CD4-positive, alpha-beta T cell treated with Interleukin-12 subunit alpha and Interleukin-12 subunit beta, for 1 hour (primary cell): Measurements from ENCODE around the gene CPT2.
"Not testable (repeated sequence)": the region's sequence is repeated elsewhere in the genome, so short reads cannot be mapped to it uniquely, and the experiment has no call there.

Experiments used
- DNase-seq: peaks from one replicate; pipeline ENCODE4 v3.0.0-alpha.2; 2020

CPT2 gene

GRCh38 chr1:53182716-53183094 lies 13.9 kb upstream of the CPT2 start:
- no peak for DNase-seq

GRCh38 chr1:53183095-53183990 lies 13.3 kb upstream of the CPT2 start:
- no peak for DNase-seq

DNA sequence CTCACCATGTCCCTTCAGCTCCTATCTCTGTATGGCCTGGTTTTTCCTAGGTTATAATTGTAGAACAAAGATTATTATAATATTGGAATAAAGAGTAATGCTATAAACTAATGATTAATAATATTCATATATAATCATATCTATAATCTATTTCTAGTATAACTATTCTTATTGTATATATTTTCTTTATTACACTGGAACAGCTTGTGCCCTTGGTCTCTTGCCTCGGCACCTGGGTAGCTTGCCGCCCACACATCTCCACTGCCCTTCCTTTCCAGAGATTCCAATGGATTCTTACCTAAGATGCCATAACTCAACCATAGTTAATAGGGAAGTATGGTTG lies 10.7 kb upstream of the CPT2 start:
- DNase-seq = not testable (repeated sequence)

DNA sequence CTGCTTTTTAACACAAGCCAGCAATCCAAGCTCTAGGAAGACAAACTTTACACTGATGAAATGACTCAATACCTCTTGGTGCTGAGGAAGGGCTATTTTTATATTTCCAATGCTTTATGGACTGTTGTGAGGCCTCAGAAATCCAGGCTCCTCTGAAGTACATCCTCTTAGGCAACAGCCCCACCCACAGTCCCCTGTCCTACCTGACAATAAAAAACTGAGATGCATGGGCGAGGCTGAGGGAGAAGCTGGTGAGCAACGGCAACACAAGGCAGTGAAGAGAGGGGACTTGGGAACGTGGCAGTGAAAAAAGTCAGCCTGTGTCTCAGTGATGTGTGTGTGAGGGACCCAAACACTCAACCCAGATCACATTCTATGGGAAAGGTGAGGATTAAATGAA lies 10.1 kb upstream of the CPT2 start:
- no peak for DNase-seq

DNA sequence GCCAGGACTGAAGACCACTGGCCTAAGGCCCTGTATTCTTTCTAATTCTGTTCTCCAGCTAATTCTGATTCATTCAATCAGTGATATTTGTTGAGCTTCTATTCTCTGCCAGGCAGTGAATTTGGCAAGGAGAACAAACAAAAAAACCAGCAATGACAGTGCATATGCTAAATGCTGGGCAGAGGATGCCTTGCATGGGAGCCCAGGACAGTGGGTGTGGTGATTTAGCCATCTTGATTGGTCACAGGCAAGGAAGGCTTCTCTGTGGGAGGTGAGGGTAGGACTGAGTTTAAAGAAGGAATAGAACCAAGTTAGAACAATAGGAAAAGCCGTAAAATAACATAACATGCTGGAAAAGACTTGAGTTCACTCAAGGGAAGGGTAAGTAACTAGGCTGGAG lies 9.2 kb upstream of the CPT2 start:
- DNase-seq = no peak

DNA sequence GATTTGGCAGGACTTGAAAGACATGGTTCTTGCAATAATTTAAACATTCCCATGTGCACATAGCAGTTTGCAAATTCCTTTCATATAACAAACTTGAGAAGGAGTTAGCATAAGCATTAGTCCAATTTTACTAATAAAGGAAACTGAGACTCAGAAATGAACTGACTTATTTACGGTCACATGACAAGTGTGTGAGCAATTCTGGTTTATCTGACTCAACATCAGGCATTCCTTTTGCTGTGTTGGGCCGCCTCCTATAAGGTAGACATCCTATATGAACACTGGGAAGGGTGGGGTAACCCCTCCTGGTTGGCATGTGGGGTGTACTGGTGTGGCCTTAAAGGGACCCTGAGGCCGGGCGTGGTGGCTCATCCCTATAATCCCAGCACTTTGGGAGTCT lies 8.5 kb upstream of the CPT2 start:
- no peak for DNase-seq

DNA sequence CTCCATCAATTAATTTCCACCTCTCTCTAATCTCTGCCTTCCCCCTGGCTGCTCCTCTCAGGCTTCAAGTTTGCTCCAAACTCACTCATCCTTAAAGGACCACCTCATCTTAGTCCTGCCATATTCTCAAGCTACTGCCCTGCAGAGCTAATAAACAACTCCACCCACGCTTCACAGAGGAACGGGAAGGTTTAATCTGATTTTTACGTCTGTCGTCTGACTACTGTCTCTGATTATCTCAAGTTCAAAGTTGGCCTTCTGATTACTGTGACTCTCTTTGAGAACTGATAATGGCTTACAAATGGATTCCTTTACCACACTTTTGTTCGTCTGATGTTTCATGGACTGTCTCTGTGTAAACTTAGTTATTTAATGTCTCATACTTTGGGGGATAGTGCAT lies 7.6 kb upstream of the CPT2 start:
- no peak for DNase-seq

GRCh38 chr1:53190210-53190611 lies 6.4 kb upstream of the CPT2 start:
- DNase-seq = no peak

DNA sequence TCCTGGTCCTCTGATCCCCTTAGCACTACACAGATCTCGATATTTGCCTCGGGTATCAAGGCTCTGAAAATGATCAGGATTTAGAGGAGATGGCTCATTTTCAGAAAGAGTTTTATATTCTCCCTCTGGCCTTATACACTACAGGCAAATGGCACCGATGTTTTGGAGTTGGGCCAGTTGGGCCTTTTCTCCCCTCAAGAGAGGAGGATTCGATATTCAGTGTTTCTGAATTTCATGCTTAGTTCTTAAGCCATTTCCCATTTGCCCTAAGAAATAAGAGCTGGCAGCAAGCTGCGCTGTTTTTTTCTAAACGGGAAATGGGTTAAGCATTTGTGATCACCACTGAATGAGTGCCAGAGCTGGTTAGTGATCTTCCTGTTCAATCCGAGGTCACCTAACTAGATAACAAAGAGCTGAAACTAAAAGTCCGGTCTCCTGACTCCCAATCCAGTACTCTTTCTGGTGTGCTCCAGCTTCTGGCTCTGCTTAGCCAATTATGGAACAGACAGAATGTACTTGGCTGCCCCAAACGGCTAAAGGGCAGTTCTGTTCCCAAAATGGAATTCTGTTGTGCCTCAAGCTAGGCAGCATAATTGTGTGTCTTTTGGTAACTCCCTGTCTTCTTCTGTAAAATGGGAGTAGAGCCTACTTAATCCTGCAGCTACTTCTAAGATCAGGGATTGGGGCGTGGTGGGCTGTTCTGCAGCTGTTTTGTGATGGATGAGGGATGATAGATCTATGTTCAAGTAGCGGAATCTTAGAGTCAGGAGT lies 1.2 kb upstream of the CPT2 start:
- no peak for DNase-seq

DNA sequence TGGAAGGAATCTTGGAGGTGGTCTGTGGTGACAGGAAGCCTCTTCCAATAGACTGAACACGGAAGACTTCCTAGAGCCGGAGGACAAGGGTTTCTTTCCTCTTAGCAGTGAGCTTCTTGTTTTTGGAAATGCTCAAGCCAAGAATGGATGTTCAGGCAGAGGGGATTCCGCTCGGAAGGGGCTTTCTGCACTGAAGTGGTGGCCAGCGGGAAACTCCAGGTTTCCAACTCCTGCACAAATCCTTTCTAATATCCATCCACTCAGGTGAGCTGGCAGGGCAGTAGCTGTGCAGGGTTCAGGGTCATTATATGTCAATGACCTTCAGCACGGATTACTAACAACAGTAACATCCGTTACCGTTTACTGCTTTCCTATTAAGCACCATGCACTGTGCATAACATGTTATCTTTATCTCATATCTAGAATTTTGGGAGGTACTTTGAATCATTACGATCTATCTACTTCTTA lies 573 bp upstream of the CPT2 start:
- DNase-seq = no peak

- DNase-seq = no peak
Measured at GRCh38 chr1:53197291-53198200, 922 bp downstream of the CPT2 start.

DNA sequence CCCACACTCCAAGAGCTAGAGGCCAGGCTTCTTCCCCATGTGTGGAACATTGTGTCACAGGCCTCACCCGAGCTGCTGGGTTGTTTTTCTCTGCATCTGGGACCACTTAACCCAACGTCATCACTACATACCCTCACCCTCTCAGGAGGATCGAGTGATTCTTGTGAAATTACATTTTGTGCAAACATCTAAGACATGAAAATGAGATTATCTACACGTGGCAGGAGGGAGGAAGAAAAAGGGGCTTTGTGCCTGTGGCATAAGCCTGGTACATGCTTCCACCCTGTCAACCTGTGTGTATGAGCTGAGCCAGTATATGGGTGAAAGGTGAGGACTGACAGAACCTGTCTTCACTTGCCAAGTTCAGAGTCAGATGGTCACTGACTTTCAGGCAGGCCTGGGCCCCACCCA lies 1.6 kb downstream of the CPT2 start:
- DNase-seq = no peak

DNA sequence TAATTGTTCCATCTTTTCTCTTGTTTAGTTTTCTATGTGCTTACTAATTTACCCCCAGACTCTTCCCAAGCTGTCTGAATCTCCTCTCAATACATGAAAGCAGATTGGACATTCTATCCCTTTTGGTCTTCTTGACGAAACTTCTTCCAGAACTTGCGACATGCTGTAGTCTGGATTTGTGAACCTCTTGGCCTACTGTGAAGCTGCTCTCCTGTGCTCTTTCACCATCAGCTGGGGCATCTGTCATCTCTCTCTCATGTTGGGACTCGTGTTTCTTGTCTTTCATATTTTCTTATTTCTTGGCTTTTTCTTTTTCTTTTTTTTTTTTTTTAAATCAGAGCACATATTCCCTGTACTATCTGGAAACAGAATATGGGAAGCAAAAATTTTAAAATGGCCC lies 6.8 kb downstream of the CPT2 start:
- DNase-seq = no peak

DNA sequence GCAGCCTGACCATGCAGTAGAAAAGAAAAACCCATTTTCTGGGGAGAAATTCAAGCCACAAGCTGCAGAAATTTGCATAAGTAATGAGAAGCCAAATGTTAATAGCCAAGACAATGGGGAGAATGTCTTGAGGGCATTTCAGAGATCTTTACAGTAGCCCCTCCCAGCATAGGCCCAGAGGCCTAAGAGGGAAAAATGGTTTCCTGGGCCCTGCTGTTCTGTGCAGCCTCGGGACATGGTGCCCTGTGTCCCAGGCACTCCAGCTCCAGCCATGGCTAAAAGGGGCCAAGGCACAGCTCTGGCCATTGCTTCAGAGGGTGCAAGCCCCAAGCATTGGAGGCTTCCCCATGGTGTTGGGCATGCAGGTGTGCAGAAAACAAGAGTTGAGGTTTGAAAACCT lies 8.9 kb downstream of the CPT2 start:
- DNase-seq = not testable (repeated sequence)

DNA sequence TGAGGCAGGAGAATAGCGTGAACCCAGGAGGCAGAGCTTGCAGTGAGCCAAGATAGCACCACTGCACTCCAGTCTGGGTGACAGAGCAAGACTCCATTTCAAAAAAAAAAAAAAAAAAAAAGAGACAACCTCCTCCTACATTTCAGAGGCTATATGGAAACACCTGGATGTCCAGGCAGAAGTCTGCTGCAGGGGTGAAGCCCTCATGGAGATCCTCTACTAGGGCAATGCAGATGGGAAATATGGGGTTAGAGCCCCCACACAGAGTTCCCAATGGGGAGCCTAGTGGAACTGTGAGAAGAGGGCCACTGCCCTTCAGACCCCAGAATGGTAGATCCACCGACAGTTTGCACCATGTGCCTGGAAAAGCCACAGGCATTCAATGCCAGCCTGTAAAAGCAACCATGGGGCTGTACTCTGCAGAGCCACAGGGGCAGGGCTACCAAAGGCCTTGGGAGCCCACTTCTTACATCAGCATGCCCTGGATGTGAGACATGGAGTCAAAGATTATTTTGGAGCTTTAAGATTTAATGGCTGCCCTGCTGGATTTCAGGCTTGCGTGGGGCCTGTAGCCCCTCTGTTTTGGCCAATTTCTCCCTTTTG lies 9.6 kb downstream of the CPT2 start:
- DNase-seq = not testable (repeated sequence)

DNA sequence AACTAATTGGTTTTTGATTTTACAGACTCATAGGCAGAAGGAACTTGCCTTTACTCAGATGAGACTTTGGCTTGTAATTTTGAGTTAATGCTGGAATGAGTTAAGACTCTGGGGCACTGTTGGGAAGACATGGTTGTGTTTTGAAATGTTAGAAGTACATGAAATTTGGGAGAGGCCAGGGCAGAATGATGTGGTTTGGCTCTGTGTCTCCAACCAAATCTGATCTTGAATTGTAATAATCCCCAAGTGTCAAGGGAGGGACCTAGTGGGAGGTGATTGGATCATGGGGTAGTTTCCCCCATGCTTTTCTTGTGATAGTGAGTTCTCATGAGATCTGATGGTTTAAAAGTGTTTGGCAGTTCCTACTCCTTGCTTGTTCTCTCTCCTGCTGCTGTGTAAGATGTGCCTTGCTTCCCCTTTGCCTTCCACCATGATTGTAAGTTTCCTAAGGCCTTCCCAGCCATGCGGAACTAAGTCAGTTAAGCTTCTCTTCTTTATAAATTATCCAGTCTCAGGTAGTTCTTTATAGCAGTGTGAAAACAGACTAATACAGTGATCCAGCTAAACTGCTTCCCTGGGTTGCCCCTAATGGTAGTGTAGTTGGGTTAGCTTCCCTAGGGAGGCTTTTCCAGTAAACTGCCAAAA lies 10.2 kb downstream of the CPT2 start:
- DNase-seq = no peak

- DNase-seq = no peak
Measured at GRCh38 chr1:53207726-53208125, 11.1 kb downstream of the CPT2 start.

DNA sequence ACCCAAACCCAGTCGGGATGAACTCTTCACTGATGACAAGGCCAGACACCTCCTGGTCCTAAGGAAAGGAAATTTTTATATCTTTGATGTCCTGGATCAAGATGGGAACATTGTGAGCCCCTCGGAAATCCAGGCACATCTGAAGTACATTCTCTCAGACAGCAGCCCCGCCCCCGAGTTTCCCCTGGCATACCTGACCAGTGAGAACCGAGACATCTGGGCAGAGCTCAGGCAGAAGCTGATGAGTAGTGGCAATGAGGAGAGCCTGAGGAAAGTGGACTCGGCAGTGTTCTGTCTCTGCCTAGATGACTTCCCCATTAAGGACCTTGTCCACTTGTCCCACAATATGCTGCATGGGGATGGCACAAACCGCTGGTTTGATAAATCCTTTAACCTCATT lies 13.7 kb downstream of the CPT2 start:
- DNase-seq = no peak

DNA sequence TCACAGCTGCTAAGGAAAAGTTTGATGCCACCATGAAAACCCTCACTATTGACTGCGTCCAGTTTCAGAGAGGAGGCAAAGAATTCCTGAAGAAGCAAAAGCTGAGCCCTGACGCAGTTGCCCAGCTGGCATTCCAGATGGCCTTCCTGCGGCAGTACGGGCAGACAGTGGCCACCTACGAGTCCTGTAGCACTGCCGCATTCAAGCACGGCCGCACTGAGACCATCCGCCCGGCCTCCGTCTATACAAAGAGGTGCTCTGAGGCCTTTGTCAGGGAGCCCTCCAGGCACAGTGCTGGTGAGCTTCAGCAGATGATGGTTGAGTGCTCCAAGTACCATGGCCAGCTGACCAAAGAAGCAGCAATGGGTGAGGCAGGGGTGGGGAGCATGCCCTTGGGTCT lies 14.3 kb downstream of the CPT2 start:
- DNase-seq = no peak

DNA sequence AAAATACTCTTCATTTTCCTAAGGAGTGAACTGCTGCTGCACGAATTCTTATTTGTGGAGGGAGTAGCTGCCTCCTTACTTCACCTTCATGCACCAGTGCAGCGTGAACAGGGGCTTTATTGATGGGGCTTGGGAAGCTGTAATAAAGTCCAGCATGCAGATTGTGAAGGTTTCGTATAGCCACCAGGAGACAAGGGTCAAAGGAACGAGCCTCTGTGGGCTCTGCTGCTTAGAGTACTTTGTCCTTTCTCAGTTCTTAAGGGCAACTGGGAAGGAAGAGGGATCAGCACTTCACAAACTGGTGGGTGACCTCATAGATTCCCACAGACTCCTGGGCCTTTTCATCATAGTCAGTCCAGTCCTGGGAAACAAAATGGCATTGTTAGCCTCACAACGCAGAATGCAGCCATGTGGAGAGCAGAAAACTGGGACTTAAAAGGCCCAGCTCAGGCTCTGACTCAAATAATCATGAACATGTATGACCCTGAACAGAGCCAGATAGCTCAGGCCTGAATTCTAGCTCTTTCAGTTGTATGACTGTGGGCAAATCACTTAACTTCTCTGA lies 17.8 kb downstream of the CPT2 start:
- DNase-seq = no peak

- DNase-seq = no peak
Measured at GRCh38 chr1:53218201-53218600, 21.6 kb downstream of the CPT2 start.

DNA sequence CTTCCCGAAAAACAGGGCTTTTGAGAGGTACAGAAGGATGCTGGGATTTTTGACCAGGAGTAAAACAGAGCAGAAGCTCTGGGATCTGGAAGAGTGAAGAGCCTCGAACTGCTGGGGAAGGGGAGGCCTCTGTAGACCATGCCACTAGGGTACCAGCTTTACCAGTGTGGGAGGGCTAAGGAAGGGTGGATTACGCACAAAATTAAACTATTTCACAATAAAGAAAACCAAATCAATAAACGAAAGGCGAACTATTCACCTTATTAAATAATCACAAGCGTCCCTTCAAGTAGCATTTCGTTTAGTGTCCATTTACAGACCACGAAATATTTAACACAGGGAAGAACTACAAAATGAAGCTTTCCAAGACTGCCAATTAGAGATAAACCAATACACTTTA lies 23.1 kb downstream of the CPT2 start:
- DNase-seq = no peak
